ENCODE results near the gene SPESP1. TPM values are rescaled to one million over a fixed set of nuclear protein-coding genes. Genes with fewer than 3 reads are reported as not detected.

Gene SPESP1
- polyA plus RNA-seq: 3.8 to 6.1 TPM (median 5.3 TPM) in 3 replicates
- polyA plus RNA-seq (2011; ENCODE audit: low read depth): 3.3 TPM
- 4.3 and 9.5 TPM in 2 replicates for polyA plus RNA-seq (2011; cell fraction: cytosol; rRNA removed)
- polyA plus RNA-seq (2011; cell fraction: nucleus; rRNA removed): 5.8 and 5.9 TPM in 2 replicates
- 2.8 and 3.3 TPM in 2 replicates for polyA plus RNA-seq (2012; ENCODE audit: low replicate concordance)
- polyA minus RNA-seq: 1.9 to 3.4 TPM (median 3.0 TPM) in 3 replicates
- 7.3 TPM for polyA minus RNA-seq (2011; cell fraction: cytosol; rRNA and poly(A)+ RNA removed)
- 1.3 and 2.9 TPM in 2 replicates for polyA minus RNA-seq (2011; cell fraction: nucleus; rRNA and poly(A)+ RNA removed)

GRCh38 chr15:68930268-68931022 lies at the start of gene SPESP1:
Gene SPESP1 (plus strand): TSS chr15:68930525. CDS start chr15:68930654, 129 bp downstream.
- H3K4me2 ChIP-seq (ENCODE audit: control insufficient read depth, extremely low read depth, insufficient read depth, low read depth, low read length): peak within 1 kb of the TSS; percentile 25
- H4K20me1 ChIP-seq (ENCODE audit: control insufficient read depth, extremely low read depth, insufficient read depth, low read length): no peaks in the 10 kb centered on the region
- H3K9ac ChIP-seq (ENCODE audit: control insufficient read depth, extremely low read depth, insufficient read depth, low read length): peak within 1 kb of the TSS; percentile 62
- FAIRE-seq: no peak
- H3K36me3 ChIP-seq (ENCODE audit: control insufficient read depth in 2 of 2, extremely low read depth in 1 of 2, insufficient read depth in 2 of 2, low read length in 2 of 2): no peaks in the 10 kb centered on the region
- no peak for DNase-seq (ENCODE audit: low read depth, low spot score)
- no peaks in the 10 kb centered on the region for H3K27me3 ChIP-seq (ENCODE audit: control insufficient read depth, extremely low read depth, insufficient read depth, low read length)
- peak within 1 kb of the TSS; percentile 40 for H2AFZ ChIP-seq (ENCODE audit: control insufficient read depth, low read length)
- H3K27ac ChIP-seq (ENCODE audit: control insufficient read depth, insufficient read depth, low read length): peak within 1 kb of the TSS; percentile 31
- dilution Hi-C loops (cut with MboI; ENCODE audit: extremely low pct_ligation_motif_present, low sequenced_read_pairs): no loop called here
- TF ChIP-seq, protein P1, sequence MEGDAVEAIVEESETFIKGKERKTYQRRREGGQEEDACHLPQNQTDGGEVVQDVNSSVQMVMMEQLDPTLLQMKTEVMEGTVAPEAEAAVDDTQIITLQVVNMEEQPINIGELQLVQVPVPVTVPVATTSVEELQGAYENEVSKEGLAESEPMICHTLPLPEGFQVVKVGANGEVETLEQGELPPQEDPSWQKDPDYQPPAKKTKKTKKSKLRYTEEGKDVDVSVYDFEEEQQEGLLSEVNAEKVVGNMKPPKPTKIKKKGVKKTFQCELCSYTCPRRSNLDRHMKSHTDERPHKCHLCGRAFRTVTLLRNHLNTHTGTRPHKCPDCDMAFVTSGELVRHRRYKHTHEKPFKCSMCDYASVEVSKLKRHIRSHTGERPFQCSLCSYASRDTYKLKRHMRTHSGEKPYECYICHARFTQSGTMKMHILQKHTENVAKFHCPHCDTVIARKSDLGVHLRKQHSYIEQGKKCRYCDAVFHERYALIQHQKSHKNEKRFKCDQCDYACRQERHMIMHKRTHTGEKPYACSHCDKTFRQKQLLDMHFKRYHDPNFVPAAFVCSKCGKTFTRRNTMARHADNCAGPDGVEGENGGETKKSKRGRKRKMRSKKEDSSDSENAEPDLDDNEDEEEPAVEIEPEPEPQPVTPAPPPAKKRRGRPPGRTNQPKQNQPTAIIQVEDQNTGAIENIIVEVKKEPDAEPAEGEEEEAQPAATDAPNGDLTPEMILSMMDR (optimal IDR thresholded peaks at IDR 0.05 in 1 of 3, IDR thresholded peaks at IDR 0.05 in 1 of 3, conservative IDR thresholded peaks at IDR 0.05 in 1 of 3; ENCODE audit: extremely low read depth in 1 of 3, insufficient read depth in 2 of 3, low read length in 3 of 3): no peak
- peak within 1 kb of the TSS; percentile 35 to 61 (median 36) for H3K4me3 ChIP-seq (ENCODE audit: control insufficient read depth in 2 of 3, extremely low read depth in 1 of 3, insufficient read depth in 2 of 3, low read depth in 1 of 3, low read length in 3 of 3)
- H3K4me1 ChIP-seq (ENCODE audit: control insufficient read depth, extremely low read depth, insufficient read depth, low read length): no peaks in the 10 kb centered on the region
- H3K9me1 ChIP-seq (ENCODE audit: control insufficient read depth, extremely low read depth, insufficient read depth, low read length): no peaks in the 10 kb centered on the region
- no peaks in the 10 kb centered on the region for H3K79me2 ChIP-seq (ENCODE audit: control insufficient read depth, insufficient read depth, low read length)
- no peaks in the 10 kb centered on the region for H3K9me3 ChIP-seq (ENCODE audit: control insufficient read depth, low read depth, low read length)

DNA sequence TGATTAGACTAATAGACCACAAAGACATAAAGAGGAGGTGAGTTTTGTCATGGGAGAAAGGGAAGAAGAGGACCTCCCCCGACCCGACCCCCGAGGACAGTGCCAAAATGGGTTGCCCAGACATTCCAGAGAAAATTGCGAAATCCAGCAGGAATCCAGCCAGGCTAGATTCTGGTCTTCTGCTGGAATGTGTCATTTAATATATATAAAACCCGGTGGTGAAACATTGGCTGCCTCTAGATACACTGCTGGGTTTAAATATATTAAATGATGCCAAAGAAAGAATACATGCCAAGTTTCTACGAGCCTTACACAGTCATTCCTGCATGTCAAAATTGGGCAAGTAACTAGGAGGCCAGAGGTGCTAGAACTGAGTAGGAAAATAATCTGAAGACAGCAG lies 45.3 kb upstream of the SPESP1 start:
- dilution Hi-C loops (cut with MboI; ENCODE audit: extremely low pct_ligation_motif_present, low sequenced_read_pairs): no loop called here

More for the DNA sequence above, 45.3 kb upstream of the SPESP1 start:
- DNase-seq (ENCODE audit: low read depth, low spot score) (no peak), FAIRE-seq (peak; percentile 48)
- Histone ChIP-seq H3K9me1 (ENCODE audit: control insufficient read depth, extremely low read depth, insufficient read depth, low read length) (no peaks in the 10 kb centered on the region), H3K9ac (ENCODE audit: control insufficient read depth, extremely low read depth, insufficient read depth, low read length) (no peak overlapping the region), H3K36me3 (ENCODE audit: control insufficient read depth in 2 of 2, extremely low read depth in 1 of 2, insufficient read depth in 2 of 2, low read length in 2 of 2) (no peaks in the 10 kb centered on the region), H3K4me2 (ENCODE audit: control insufficient read depth, extremely low read depth, insufficient read depth, low read depth, low read length) (no peak overlapping the region), H3K9me3 (ENCODE audit: control insufficient read depth, low read depth, low read length) (no peaks in the 10 kb centered on the region), H3K79me2 (ENCODE audit: control insufficient read depth, insufficient read depth, low read length) (no peaks in the 10 kb centered on the region), H2AFZ (ENCODE audit: control insufficient read depth, low read length) (no peak overlapping the region), H3K27me3 (ENCODE audit: control insufficient read depth, extremely low read depth, insufficient read depth, low read length) (no peaks in the 10 kb centered on the region), H3K4me3 (ENCODE audit: control insufficient read depth in 2 of 3, extremely low read depth in 1 of 3, insufficient read depth in 2 of 3, low read depth in 1 of 3, low read length in 3 of 3) (no peak overlapping the region), H4K20me1 (ENCODE audit: control insufficient read depth, extremely low read depth, insufficient read depth, low read length) (no peaks in the 10 kb centered on the region), H3K27ac (ENCODE audit: control insufficient read depth, insufficient read depth, low read length) (no peak overlapping the region), H3K4me1 (ENCODE audit: control insufficient read depth, extremely low read depth, insufficient read depth, low read length) (peaks cover 6% of the 10 kb centered on the region)
- TF ChIP-seq, protein P1 (optimal IDR thresholded peaks at IDR 0.05 in 1 of 3, IDR thresholded peaks at IDR 0.05 in 1 of 3, conservative IDR thresholded peaks at IDR 0.05 in 1 of 3; ENCODE audit: extremely low read depth in 1 of 3, insufficient read depth in 2 of 3, low read length in 3 of 3): no peak
- no peak for TF ChIP-seq EZH2 (IDR thresholded peaks at IDR 0.05; ENCODE audit: low read length)

All from keratinocyte (primary cell).